ENCODE data around the gene SLC38A11. TPM values are rescaled to one million over a fixed set of nuclear protein-coding genes. Genes with fewer than 3 reads are reported as not detected.

The SLC38A11 gene
- total and polyA plus RNA-seq, 7 donors: 0.07 to 1.6 (median 0.52) TPM

DNA sequence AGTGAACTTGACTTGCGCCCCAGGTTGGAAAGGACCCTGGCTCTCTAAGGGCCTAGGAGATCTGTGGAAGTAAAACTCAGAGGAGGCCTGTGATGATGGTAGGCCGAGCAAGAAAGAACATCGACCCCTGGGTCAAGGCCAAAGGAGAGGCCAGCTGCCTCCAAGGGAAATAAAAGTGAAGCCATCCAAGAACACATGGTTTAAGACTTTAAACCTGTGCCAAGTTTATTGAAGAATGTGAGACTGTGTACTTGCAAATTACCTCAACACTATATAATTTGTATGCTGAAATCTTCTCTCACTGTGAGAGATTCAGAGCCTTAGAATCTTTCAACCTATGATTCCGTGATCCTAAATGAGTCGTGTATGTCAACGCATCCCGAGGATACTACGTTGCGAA lies 73.0 kb downstream of the SLC38A11 start:
- no peak for ATAC-seq
- intact Hi-C loops (cut with DNase I): no loop called here
- Histone ChIP-seq H3K36me3 (ENCODE audit: insufficient read depth in 1 of 2, low read depth in 1 of 2) (no peaks in the 10 kb centered on the region), H3K4me3 (no peak overlapping the region), H3K4me1 (no peaks in the 10 kb centered on the region), H3K9me3 (no peaks in the 10 kb centered on the region), H3K27ac (no peak overlapping the region), H3K27me3 (ENCODE audit: insufficient read depth in 3 of 3, low read length in 2 of 3) (no peaks in the 10 kb centered on the region)
- TF ChIP-seq, protein P1, sequence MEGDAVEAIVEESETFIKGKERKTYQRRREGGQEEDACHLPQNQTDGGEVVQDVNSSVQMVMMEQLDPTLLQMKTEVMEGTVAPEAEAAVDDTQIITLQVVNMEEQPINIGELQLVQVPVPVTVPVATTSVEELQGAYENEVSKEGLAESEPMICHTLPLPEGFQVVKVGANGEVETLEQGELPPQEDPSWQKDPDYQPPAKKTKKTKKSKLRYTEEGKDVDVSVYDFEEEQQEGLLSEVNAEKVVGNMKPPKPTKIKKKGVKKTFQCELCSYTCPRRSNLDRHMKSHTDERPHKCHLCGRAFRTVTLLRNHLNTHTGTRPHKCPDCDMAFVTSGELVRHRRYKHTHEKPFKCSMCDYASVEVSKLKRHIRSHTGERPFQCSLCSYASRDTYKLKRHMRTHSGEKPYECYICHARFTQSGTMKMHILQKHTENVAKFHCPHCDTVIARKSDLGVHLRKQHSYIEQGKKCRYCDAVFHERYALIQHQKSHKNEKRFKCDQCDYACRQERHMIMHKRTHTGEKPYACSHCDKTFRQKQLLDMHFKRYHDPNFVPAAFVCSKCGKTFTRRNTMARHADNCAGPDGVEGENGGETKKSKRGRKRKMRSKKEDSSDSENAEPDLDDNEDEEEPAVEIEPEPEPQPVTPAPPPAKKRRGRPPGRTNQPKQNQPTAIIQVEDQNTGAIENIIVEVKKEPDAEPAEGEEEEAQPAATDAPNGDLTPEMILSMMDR (IDR thresholded peaks at IDR 0.05): no peak
- 68 to 77% (median 69%) methylated on average over 9 of the region's 9 CpGs for WGBS, 3 donors
- no peak for DNase-seq

DNA sequence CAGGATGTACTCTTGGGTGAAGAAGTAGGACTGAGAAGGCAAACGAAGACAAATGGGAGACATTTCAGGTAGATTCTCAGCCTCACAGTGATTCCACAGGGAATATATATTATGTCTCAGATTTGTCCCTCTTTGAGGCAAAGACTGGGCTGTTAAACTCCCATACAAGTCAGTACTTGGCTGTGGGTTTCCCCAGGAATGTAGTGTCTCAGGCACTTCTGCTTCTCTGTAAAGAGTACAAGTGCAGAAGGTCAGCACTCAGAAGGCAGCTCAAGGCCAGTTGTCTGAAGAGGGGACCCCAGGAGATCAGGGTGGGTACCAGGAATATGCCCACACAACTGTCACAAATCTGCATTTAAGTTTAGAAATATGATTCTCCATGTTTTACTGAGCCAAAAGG lies 73.8 kb downstream of the SLC38A11 start:
- no peaks in the 10 kb centered on the region for H3K4me1 ChIP-seq
- ATAC-seq (no peak), DNase-seq (no peak)
- no peaks in the 10 kb centered on the region for H3K36me3 ChIP-seq (ENCODE audit: insufficient read depth in 1 of 2, low read depth in 1 of 2)
- H3K4me3 ChIP-seq: no peak overlapping the region
- H3K27me3 ChIP-seq (ENCODE audit: insufficient read depth in 3 of 3, low read length in 2 of 3): no peaks in the 10 kb centered on the region
- intact Hi-C loops (cut with DNase I): no loop called here
- no peaks in the 10 kb centered on the region for H3K9me3 ChIP-seq
- no peak overlapping the region for H3K27ac ChIP-seq
- TF ChIP-seq, protein P1 (IDR thresholded peaks at IDR 0.05): no peak
- 85 to 100% (median 96%) methylated on average over 1 of the region's 1 CpG for WGBS, 3 donors

DNA sequence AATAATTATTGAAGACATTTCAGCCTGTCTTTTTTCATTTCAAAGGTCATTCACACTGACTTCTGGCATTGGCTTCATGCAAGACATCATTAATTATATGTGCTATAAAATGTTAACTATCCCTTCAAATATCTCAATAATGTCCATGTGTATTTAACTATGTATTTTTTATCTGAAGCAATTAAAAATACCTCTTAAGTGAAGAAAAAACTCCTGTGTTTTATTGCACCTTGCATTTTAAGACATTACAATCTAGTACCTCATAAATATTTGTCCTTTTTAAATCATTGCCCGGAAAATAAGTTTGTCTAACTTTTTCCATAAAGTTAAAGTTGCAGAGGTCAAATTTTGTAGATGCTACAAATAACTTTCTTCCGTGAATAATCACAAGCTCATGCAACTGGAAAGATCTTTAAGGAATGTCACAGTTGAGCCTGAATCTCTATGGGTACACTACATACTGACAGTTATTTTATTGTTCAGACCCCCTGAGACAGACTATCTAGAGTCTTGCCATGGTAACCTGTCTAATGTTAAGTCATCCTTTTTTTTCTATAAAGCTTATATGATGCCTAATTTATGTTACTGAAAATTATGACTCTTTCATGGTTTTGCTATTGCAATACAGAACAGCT lies 75.3 kb downstream of the SLC38A11 start:
- Histone ChIP-seq H3K4me3 (no peak overlapping the region), H3K9me3 (no peaks in the 10 kb centered on the region), H3K36me3 (ENCODE audit: insufficient read depth in 1 of 2, low read depth in 1 of 2) (no peaks in the 10 kb centered on the region), H3K4me1 (no peaks in the 10 kb centered on the region), H3K27ac (no peak overlapping the region), H3K27me3 (ENCODE audit: insufficient read depth in 3 of 3, low read length in 2 of 3) (no peaks in the 10 kb centered on the region)
- intact Hi-C loops (cut with DNase I): no loop called here
- DNase-seq (no peak), ATAC-seq (no peak)
- 23 to 33% (median 27%) methylated on average over 2 of the region's 2 CpGs for whole genome bisulfite sequencing, 3 donors
- TF ChIP-seq, protein P1 (IDR thresholded peaks at IDR 0.05): no peak

DNA sequence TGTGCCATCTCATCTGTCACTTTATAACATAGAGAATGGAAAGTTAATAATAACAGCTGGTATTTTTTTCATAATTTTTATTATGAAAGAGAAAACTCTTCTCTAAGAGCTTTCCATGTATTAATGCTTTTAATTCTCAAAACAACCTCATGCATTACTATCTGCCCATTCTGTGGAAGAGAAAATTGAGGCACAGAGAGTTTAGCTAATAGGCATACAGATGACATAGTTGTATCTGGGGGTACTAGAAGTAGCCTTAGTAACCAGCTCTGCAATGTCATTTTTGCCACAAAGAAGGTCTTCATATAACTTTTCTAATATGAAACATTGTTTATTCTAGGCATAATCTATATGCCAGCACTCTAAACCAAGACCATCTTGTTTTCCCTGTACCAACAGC lies 77.4 kb downstream of the SLC38A11 start:
- ATAC-seq: no peak
- Histone ChIP-seq H3K9me3 (no peaks in the 10 kb centered on the region), H3K27me3 (ENCODE audit: insufficient read depth in 3 of 3, low read length in 2 of 3) (no peaks in the 10 kb centered on the region), H3K36me3 (ENCODE audit: insufficient read depth in 1 of 2, low read depth in 1 of 2) (no peaks in the 10 kb centered on the region), H3K4me1 (no peaks in the 10 kb centered on the region), H3K27ac (no peak overlapping the region), H3K4me3 (no peak overlapping the region)
- TF ChIP-seq, protein P1 (IDR thresholded peaks at IDR 0.05): no peak
- intact Hi-C loops (cut with DNase I): no loop called here
- DNase-seq: no peak

DNA sequence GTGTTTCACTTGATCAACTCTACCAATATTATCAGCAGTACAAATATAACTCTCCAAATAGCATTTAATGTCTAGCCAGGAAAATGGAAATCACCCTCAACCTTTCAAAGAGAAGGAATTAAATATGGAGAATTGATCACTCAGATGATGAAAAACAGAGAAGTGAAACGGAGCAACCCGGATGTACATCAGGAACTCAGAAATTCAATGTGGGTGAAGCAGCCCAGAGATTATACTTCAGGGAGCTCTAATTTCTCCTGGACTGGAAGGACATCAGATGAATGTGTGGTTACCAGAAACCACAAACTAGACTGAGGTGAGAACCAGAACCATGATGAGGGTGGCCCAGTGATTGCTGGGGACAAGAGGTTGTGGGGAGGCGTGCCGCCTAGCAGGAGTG lies 78.2 kb downstream of the SLC38A11 start:
- Histone ChIP-seq H3K9me3 (no peaks in the 10 kb centered on the region), H3K36me3 (ENCODE audit: insufficient read depth in 1 of 2, low read depth in 1 of 2) (no peaks in the 10 kb centered on the region), H3K4me1 (no peaks in the 10 kb centered on the region), H3K27me3 (ENCODE audit: insufficient read depth in 3 of 3, low read length in 2 of 3) (no peaks in the 10 kb centered on the region), H3K4me3 (no peak overlapping the region), H3K27ac (no peak overlapping the region)
- TF ChIP-seq, protein P1 (IDR thresholded peaks at IDR 0.05): no peak
- ATAC-seq (no peak), DNase-seq (no peak)
- intact Hi-C loops (cut with DNase I): no loop called here
- WGBS, 3 donors: 92 to 95% (median 94%) methylated on average over 4 of the region's 4 CpGs

Data from psoas muscle (tissue), 8 donors.